IMR-90 (cell line): Measurements from ENCODE around the gene PRODH2. TPM values are rescaled to one million over a fixed set of nuclear protein-coding genes. Genes with fewer than 3 reads are reported as not detected.
A peak's percentile ranks its signal among the peaks of the same experiment; 100 is the strongest.

Experiments used
- ATAC-seq: fragments of 200-7000 bp; cut with Tn5 transposase; 2 replicates; pipeline ENCODE4 v1.9.1; 2020; ENCODE audit warnings: low read depth, mild to moderate bottlenecking, moderate library complexity
- BruUV-seq: library from RNA; stranded (reverse); fragments of 400-500 nt; replicated peaks from 2 replicates; lab custom pipeline; 2021; lab: Mats Ljungman, UMichigan
- CTCF ChIA-PET: fragments of 300-600 bp; formaldehyde crosslinking; extraction: SDS; loops from one replicate; lab custom pipeline; 2021; ENCODE audit warnings: antibody characterized with exemption; lab: Yijun Ruan, JAX
- POLR2A ChIA-PET: fragments of 300-600 bp; sonication (Branson Sonifier 250); formaldehyde crosslinking; loops from one replicate; lab custom pipeline; 2022; ENCODE audit warnings: antibody characterized with exemption; ENCODE audit not compliant: unreplicated experiment; lab: Charles Lee
- DNase-seq: peaks from one replicate; pipeline ENCODE4 v3.0.0; 2013
- H2AFZ ChIP-seq: replicated peaks from 2 replicates; pipeline ENCODE3; 2013; ENCODE audit warnings: low read length, mild to moderate bottlenecking; ENCODE audit not compliant: poor library complexity
- H2AK5ac ChIP-seq: 2 replicates; pipeline ENCODE4 v1.6.1; 2013; ENCODE audit warnings: low read depth, low read length, inconsistent platforms
- H2AK9ac ChIP-seq: replicated peaks from 2 replicates; pipeline ENCODE3; 2013; ENCODE audit warnings: mild to moderate bottlenecking, low read depth, low read length, moderate library complexity; ENCODE audit not compliant: poor library complexity
- H2BK120ac ChIP-seq: 2 replicates; pipeline ENCODE4 v1.6.1; 2013; ENCODE audit warnings: low read depth, low read length, inconsistent platforms
- H2BK15ac ChIP-seq: 3 replicates; pipeline ENCODE4 v1.6.1; 2013; ENCODE audit warnings: low read depth, low read length, inconsistent platforms
- H2BK20ac ChIP-seq: 2 replicates; pipeline ENCODE4 v1.6.1; 2013; ENCODE audit warnings: low read depth, mild to moderate bottlenecking, inconsistent platforms, low read length, moderate library complexity
- H2BK5ac ChIP-seq: 2 replicates; pipeline ENCODE4 v1.6.1; 2013; ENCODE audit warnings: mild to moderate bottlenecking, low read depth, low read length, inconsistent platforms; ENCODE audit not compliant: poor library complexity, severe bottlenecking
- H3K14ac ChIP-seq: replicated peaks from 2 replicates; pipeline ENCODE4 v1.6.1; 2013; ENCODE audit warnings: low read depth, low read length, inconsistent platforms
- H3K18ac ChIP-seq: 2 replicates; pipeline ENCODE4 v1.6.1; 2013; ENCODE audit warnings: low read depth, low read length, control low read depth
- H3K23ac ChIP-seq: 2 replicates; pipeline ENCODE4 v1.6.1; 2013; ENCODE audit warnings: low read depth, low read length, inconsistent platforms
- H3K27ac ChIP-seq: 2 replicates; pipeline ENCODE4 v1.5.1; 2013; ENCODE audit warnings: mild to moderate bottlenecking, control low read depth, low read length; ENCODE audit not compliant: insufficient read depth
- H3K27me3 ChIP-seq: 2 replicates; pipeline ENCODE4 v1.6.1; 2013; ENCODE audit warnings: low read length; ENCODE audit not compliant: control insufficient read depth, insufficient read depth
- H3K36me3 ChIP-seq: 2 replicates; pipeline ENCODE4 v1.6.1; 2013; ENCODE audit warnings: low read length, mixed read lengths; ENCODE audit not compliant: control insufficient read depth, insufficient read depth
- H3K4ac ChIP-seq: 2 replicates; pipeline ENCODE4 v1.6.1; 2013; ENCODE audit warnings: low read depth, low read length, inconsistent platforms
- H3K4me1 ChIP-seq: 2 replicates; pipeline ENCODE4 v1.6.1; 2013; ENCODE audit warnings: low read length, mixed read lengths; ENCODE audit not compliant: control insufficient read depth, insufficient read depth
- H3K4me2 ChIP-seq: 2 replicates; pipeline ENCODE4 v1.6.1; 2013; ENCODE audit warnings: low read depth, mild to moderate bottlenecking, control low read depth, low read length, moderate library complexity
- H3K4me3 ChIP-seq: 2 replicates; pipeline ENCODE4 v1.5.1; 2013; ENCODE audit warnings: low read depth, mild to moderate bottlenecking, control low read depth, low read length, moderate library complexity; ENCODE audit not compliant: insufficient read depth
- H3K56ac ChIP-seq: 2 replicates; pipeline ENCODE4 v1.6.1; 2013; ENCODE audit warnings: low read length, inconsistent platforms; ENCODE audit not compliant: insufficient read depth; ENCODE audit errors: extremely low read depth
- H3K79me1 ChIP-seq, 2 experiments: 2 replicates each; pipeline ENCODE4 v1.6.1; 2013; ENCODE audit warnings: low read length in 2 of 2, inconsistent platforms in 1 of 2, low read depth in 1 of 2
- H3K9ac ChIP-seq: 2 replicates; pipeline ENCODE4 v1.6.1; 2013; ENCODE audit warnings: low read depth, low read length, control low read depth
- H3K9me1 ChIP-seq: 2 replicates; pipeline ENCODE4 v1.6.1; 2013; ENCODE audit warnings: low read length, inconsistent platforms; ENCODE audit not compliant: insufficient read depth
- H3K9me3 ChIP-seq: 2 replicates; pipeline ENCODE4 v1.6.1; 2013; ENCODE audit warnings: low read length; ENCODE audit not compliant: control insufficient read depth, insufficient read depth
- H4K20me1 ChIP-seq: 2 replicates; pipeline ENCODE4 v1.6.1; 2013; ENCODE audit warnings: low read length, inconsistent platforms; ENCODE audit not compliant: insufficient read depth
- H4K5ac ChIP-seq: 2 replicates; pipeline ENCODE4 v1.6.1; 2013; ENCODE audit warnings: mild to moderate bottlenecking, low read depth, low read length, control low read depth
- H4K8ac ChIP-seq, 2 experiments: 2 replicates each; pipeline ENCODE4 v1.6.1; 2013; ENCODE audit warnings: low read depth in 2 of 2, low read length in 2 of 2, control low read depth in 1 of 2, inconsistent platforms in 1 of 2
- H4K91ac ChIP-seq: 2 replicates; pipeline ENCODE4 v1.6.1; 2013; ENCODE audit warnings: low read depth, low read length, inconsistent platforms; ENCODE audit not compliant: insufficient read depth
- BHLHE40 ChIP-seq: fragments of 150-350 bp; IDR thresholded peaks from 2 replicates; pipeline ENCODE4 v1.6.1; 2016; ENCODE audit warnings: mild to moderate bottlenecking, low read depth, low read length
- CEBPB ChIP-seq: IDR thresholded peaks from 2 replicates; pipeline ENCODE4 v1.6.1; 2012; ENCODE audit warnings: low read depth, low read length, improper control_type of control experiment
- ELK1 ChIP-seq: fragments of 150-350 bp; IDR thresholded peaks from 2 replicates; pipeline ENCODE4 v1.6.1; 2016; ENCODE audit warnings: low read depth, mild to moderate bottlenecking, low read length, moderate library complexity, borderline replicate concordance
- FOS ChIP-seq: fragments of 150-350 bp; IDR thresholded peaks from 2 replicates; pipeline ENCODE4 v1.6.1; 2016; ENCODE audit warnings: low read depth, low read length
- MAFK ChIP-seq: IDR thresholded peaks from 2 replicates; pipeline ENCODE4 v1.6.1; 2012; ENCODE audit warnings: low read depth, low read length, improper control_type of control experiment
- MAZ ChIP-seq: IDR thresholded peaks from 2 replicates; pipeline ENCODE4 v1.6.1; 2012; ENCODE audit warnings: low read depth, mild to moderate bottlenecking, low read length, improper control_type of control experiment, moderate library complexity, borderline replicate concordance
- MXI1 ChIP-seq: IDR thresholded peaks from 2 replicates; pipeline ENCODE4 v1.6.1; 2012; ENCODE audit warnings: low read depth, mild to moderate bottlenecking, low read length, moderate library complexity, borderline replicate concordance
- POLR2A ChIP-seq: IDR thresholded peaks from 2 replicates; pipeline ENCODE4 v1.6.1; 2012; ENCODE audit warnings: mild to moderate bottlenecking, low read depth, low read length
- RAD21 ChIP-seq: IDR thresholded peaks from 2 replicates; pipeline ENCODE4 v1.6.1; 2012; ENCODE audit warnings: low read length, improper control_type of control experiment
- RFX5 ChIP-seq: IDR thresholded peaks from 2 replicates; pipeline ENCODE4 v1.8.0; 2012; ENCODE audit warnings: low read depth, mild to moderate bottlenecking, low read length, moderate library complexity
- SMC3 ChIP-seq: fragments of 150-350 bp; IDR thresholded peaks from 2 replicates; pipeline ENCODE4 v1.6.1; 2016; ENCODE audit warnings: low read depth, mild to moderate bottlenecking, antibody characterized with exemption, low read length, moderate library complexity
- WGBS, 2 experiments: methylation state at CpG; one replicate each; pipeline versions ENCODE4 v1.1.5 to v1.1.7; 2013; ENCODE audit warnings: missing lambda C conversion rate in 2 of 2; ENCODE audit not compliant: insufficient read length in 1 of 2; ENCODE audit errors: extremely low coverage in 2 of 2; 5-methylcytosine and 5-hydroxymethylcytosine counted together
- dilution Hi-C: fragments of 300-500 bp; cut with HindIII; formaldehyde crosslinking; loops from one replicate; pipeline ENCODE4 v1.14.3; 2018; ENCODE audit warnings: low sequenced_read_pairs; ENCODE audit not compliant: unreplicated experiment
- in situ Hi-C: fragments of 300-500 bp; cut with MboI; formaldehyde crosslinking; loops from 3 replicates; pipeline ENCODE4 v1.14.3; 2019; ENCODE audit warnings: low sequenced_read_pairs, inconsistent platforms, mixed read lengths
- intact Hi-C: fragments of 100-400 bp; cut with micrococcal nuclease; formaldehyde crosslinking; loops from 2 replicates; pipeline ENCODE4 v1.10.0; 2022
- polyA plus RNA-seq, 3 experiments: library from polyadenylated mRNA; depleted of rRNA; stranded (reverse); fragments of >200 nt; gene quantifications; 2 replicates each; pipeline ENCODE4 v1.2.3, GENCODE V29; 2012; ENCODE audit warnings: low replicate concordance in 1 of 3
- total RNA-seq: library from RNA; depleted of rRNA; stranded (reverse); fragments of >200 nt; gene quantifications from 2 replicates; pipeline ENCODE4 v1.2.3, GENCODE V29; 2012
- TF ChIP-seq, protein P1 (sequence below): fragments of 150-350 bp; IDR thresholded peaks from 2 replicates; pipeline ENCODE4 v1.6.1; 2017; ENCODE audit warnings: mild to moderate bottlenecking, antibody characterized with exemption, low read length, low read depth
- TF ChIP-seq, protein P2 (sequence below): conservative IDR thresholded peaks from 2 replicates; pipeline ENCODE4 v1.5.1; 2012; ENCODE audit warnings: mild to moderate bottlenecking, low read depth, low read length, improper control_type of control experiment

Gene PRODH2
- total and polyA plus RNA-seq, 2 of the 4 experiments (the other 2 are of a cell fraction): not detected

DNA sequence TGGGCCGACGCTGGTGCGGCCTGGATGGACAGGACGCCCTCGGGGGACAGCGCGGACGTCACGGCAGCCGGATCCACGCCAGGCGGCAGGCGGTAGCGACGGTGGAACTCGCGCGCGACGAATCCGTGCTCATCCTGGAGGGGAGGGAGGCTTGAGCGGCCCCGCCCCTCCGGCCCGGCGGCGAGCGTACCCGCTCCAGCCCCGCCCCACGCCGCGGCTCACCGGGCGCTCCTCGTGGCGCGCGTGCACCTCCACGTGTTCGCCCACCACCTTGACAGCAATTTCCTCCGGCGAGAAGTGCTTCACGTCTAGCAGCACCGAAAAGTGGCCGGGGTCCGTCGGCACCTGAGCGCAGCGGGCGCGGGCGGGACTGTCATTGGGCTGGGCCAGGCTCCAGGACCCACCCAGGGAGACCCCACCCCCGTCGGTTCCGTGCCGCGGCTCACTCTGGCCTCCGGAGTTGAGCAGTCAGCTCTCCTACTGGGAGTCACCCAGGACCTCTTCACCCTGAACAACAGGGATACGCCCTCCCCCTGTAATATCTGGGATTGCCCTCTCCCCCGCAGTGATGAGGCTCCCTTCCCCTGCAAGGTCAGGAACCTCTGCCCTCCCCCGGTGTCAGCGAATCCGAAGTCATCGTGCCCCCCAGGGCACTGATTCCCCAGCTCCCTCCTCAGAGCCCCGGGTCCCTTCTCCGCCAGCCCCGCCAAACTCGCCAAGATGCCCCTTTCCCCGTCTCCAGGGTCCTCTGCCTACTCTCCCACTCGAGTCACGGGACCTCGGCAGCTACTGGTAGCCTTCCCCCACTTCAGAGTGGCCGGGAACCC is 56.9 kb downstream of the PRODH2 start:
- H2BK20ac ChIP-seq: no peak overlapping the region
- H3K9ac ChIP-seq: peak overlapping the region; percentile 90
- H2BK120ac ChIP-seq: peak overlapping the region; percentile 69
- peak overlapping the region; percentile 88 for H3K14ac ChIP-seq
- no peaks in the 10 kb centered on the region for H3K9me3 ChIP-seq
- H2AK5ac ChIP-seq: peak overlapping the region; percentile 91
- H3K23ac ChIP-seq: peak overlapping the region; percentile 94
- H3K36me3 ChIP-seq: peaks cover 29% of the 10 kb centered on the region
- in situ Hi-C loops: no loop called here
- H3K79me1 ChIP-seq: peaks cover 32 to 70% of the 10 kb centered on the region in 2 experiments
- no TSS peak for BruUV-seq
- POLR2A ChIA-PET: interaction anchor here (0.6 to 1.0 kb wide), 2 partner anchors 8 to 488 kb away, joined by 4 to 5 read pairs; partner anchors contain the start of gene LIN37
- ATAC-seq (peak; percentile 8), DNase-seq (peak; percentile 55)
- CTCF ChIA-PET: no interaction called here
- H4K8ac ChIP-seq: peak overlapping the region; percentile 78 to 94
- intact Hi-C loops: loop anchor here (5.0 kb wide), 1 partner anchor 177 kb away; no protein-coding TSS in a partner anchor
- H3K4me3 ChIP-seq: peak overlapping the region; percentile 50
- H2AK9ac ChIP-seq: peak overlapping the region; percentile 95
- H2BK15ac ChIP-seq: no peak overlapping the region; the same call in 2 of the 3 replicates
- dilution Hi-C loops: no loop called here
- H3K9me1 ChIP-seq: peaks cover 18% of the 10 kb centered on the region; the same call in 1 of the 2 replicates
- WGBS, 2 experiments: 5% methylated on average over 38 of the region's 74 CpGs; no CpG with 5 or more reads in 1 of the 2 experiments
- H3K27ac ChIP-seq: peak overlapping the region; percentile 97
- peak overlapping the region; percentile 80; the same call in 1 of the 2 replicates for H3K56ac ChIP-seq
- H2BK5ac ChIP-seq: peak overlapping the region; percentile 96
- no peaks in the 10 kb centered on the region for H3K27me3 ChIP-seq
- H4K91ac ChIP-seq: peak overlapping the region; percentile 92
- H3K4me1 ChIP-seq: peaks cover 13% of the 10 kb centered on the region
- H3K4ac ChIP-seq: peak overlapping the region; percentile 91
- H2AFZ ChIP-seq: peak overlapping the region; percentile 96
- H4K20me1 ChIP-seq: peaks cover 6% of the 10 kb centered on the region; the same call in 1 of the 2 replicates
- H3K4me2 ChIP-seq: peak overlapping the region; percentile 93
- peak overlapping the region; percentile 74 for H3K18ac ChIP-seq
- H4K5ac ChIP-seq: peak overlapping the region; percentile 89
- TF ChIP-seq, protein P1, sequence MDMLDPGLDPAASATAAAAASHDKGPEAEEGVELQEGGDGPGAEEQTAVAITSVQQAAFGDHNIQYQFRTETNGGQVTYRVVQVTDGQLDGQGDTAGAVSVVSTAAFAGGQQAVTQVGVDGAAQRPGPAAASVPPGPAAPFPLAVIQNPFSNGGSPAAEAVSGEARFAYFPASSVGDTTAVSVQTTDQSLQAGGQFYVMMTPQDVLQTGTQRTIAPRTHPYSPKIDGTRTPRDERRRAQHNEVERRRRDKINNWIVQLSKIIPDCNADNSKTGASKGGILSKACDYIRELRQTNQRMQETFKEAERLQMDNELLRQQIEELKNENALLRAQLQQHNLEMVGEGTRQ: peak; percentile 19; the same call in 1 of the 2 replicates
- TF ChIP-seq POLR2A: peak; percentile 1; the same call in 1 of the 2 replicates
- TF ChIP-seq, protein P2, sequence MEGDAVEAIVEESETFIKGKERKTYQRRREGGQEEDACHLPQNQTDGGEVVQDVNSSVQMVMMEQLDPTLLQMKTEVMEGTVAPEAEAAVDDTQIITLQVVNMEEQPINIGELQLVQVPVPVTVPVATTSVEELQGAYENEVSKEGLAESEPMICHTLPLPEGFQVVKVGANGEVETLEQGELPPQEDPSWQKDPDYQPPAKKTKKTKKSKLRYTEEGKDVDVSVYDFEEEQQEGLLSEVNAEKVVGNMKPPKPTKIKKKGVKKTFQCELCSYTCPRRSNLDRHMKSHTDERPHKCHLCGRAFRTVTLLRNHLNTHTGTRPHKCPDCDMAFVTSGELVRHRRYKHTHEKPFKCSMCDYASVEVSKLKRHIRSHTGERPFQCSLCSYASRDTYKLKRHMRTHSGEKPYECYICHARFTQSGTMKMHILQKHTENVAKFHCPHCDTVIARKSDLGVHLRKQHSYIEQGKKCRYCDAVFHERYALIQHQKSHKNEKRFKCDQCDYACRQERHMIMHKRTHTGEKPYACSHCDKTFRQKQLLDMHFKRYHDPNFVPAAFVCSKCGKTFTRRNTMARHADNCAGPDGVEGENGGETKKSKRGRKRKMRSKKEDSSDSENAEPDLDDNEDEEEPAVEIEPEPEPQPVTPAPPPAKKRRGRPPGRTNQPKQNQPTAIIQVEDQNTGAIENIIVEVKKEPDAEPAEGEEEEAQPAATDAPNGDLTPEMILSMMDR: no peak
- TF ChIP-seq FOS: no peak
- TF ChIP-seq CEBPB: no peak
- no peak for TF ChIP-seq RFX5
- TF ChIP-seq MAFK: no peak
- peak; percentile 17; the same call in 1 of the 2 replicates for TF ChIP-seq BHLHE40
- TF ChIP-seq ELK1: no peak
- no peak for TF ChIP-seq SMC3
- TF ChIP-seq RAD21: no peak
- peak; percentile 61; the same call in 1 of the 2 replicates for TF ChIP-seq MAZ
- peak; percentile 88; the same call in 1 of the 2 replicates for TF ChIP-seq MXI1
